OCI-LY3 (cell line): Measurements from ENCODE around the gene BICC1.

Source experiments
- H2AFZ ChIP-seq: fragments of 200-600, 300-600 bp; shearing (Covaris generic); 2 replicates; pipeline ENCODE4 v1.6.0; 2014; ENCODE audit warnings: antibody characterized with exemption, low read depth, low read length
- H3K27ac ChIP-seq: fragments of 200-600, 300-600 bp; sonication (generic); 2 replicates; pipeline ENCODE4 v1.5.1; 2014; ENCODE audit warnings: mild to moderate bottlenecking, low read length, moderate library complexity, mixed read lengths
- H3K27me3 ChIP-seq: fragments of 200-600, 300-600 bp; sonication (generic); 2 replicates; pipeline ENCODE4 v1.6.1; 2014; ENCODE audit warnings: low read depth, low read length, mixed read lengths
- H3K36me3 ChIP-seq: fragments of 200-600, 300-600 bp; sonication (generic); replicated peaks from 2 replicates; pipeline ENCODE3; 2014; ENCODE audit warnings: low read depth, low read length, mixed read lengths
- H3K4me1 ChIP-seq: fragments of 300-600, 200-600 bp; sonication (generic); 2 replicates; pipeline ENCODE4 v1.6.1; 2014; ENCODE audit warnings: low read length, mixed read lengths
- H3K4me2 ChIP-seq: fragments of 200-600, 300-600 bp; sonication (generic); 2 replicates; pipeline ENCODE4 v1.6.1; 2014; ENCODE audit warnings: low read length, mixed read lengths
- H3K4me3 ChIP-seq: fragments of 300-600, 200-600 bp; sonication (generic); 2 replicates; pipeline ENCODE4 v1.5.1; 2014; ENCODE audit warnings: antibody characterized with exemption, mild to moderate bottlenecking, low read length, moderate library complexity
- H3K79me2 ChIP-seq: fragments of 300-600, 200-600 bp; shearing (Covaris generic); 2 replicates; pipeline ENCODE4 v1.6.1; 2014; ENCODE audit warnings: mild to moderate bottlenecking, low read length, mixed read lengths
- H3K9ac ChIP-seq: fragments of 300-600, 200-600 bp; shearing (Covaris generic); 2 replicates; pipeline ENCODE4 v1.6.0; 2014; ENCODE audit warnings: mild to moderate bottlenecking, low read length, moderate library complexity
- H3K9me3 ChIP-seq: fragments of 200-600, 300-600 bp; shearing (Covaris generic); 2 replicates; pipeline ENCODE4 v1.6.1; 2014; ENCODE audit warnings: low read length, mixed read lengths; ENCODE audit not compliant: insufficient read depth
- H4K20me1 ChIP-seq: fragments of 200-600, 300-600 bp; sonication (generic); 2 replicates; pipeline ENCODE4 v1.6.1; 2016; ENCODE audit warnings: low read length, mixed read lengths; ENCODE audit not compliant: insufficient read depth
- EZH2phosphoT487 ChIP-seq: fragments of 200-600 bp; shearing (Covaris generic); IDR thresholded peaks from 2 replicates; pipeline ENCODE4 v1.6.1; 2018; ENCODE audit warnings: antibody characterized with exemption, mixed run types, low read depth
- TF ChIP-seq, protein P1 (sequence below): fragments of 200-600, 300-600 bp; sonication (generic); IDR thresholded peaks from 2 replicates; pipeline ENCODE4 v1.5.1; 2014; ENCODE audit warnings: antibody characterized with exemption, low read length, low read depth

Gene BICC1

DNA sequence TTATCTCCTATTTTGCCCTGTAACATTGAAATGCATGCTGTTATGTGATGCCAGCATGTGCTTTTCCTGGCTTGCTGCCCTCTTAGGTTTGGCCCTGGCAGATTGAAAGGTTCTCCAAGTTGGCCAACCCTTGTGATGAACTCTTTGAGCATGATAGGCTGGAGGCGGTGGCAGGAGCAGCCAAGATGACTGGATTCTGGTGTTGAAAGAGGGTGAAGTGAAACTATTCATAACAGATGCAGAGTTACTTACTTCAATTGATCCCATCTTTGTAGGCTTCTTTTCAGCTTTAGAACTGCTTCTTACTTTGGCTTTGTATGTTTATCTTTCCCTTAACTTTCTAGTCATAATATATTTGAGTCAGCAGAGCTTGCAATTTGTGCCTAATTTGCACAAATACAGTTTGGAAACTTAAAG lies 57.6 kb downstream of the BICC1 start:
- TF ChIP-seq, protein P1, sequence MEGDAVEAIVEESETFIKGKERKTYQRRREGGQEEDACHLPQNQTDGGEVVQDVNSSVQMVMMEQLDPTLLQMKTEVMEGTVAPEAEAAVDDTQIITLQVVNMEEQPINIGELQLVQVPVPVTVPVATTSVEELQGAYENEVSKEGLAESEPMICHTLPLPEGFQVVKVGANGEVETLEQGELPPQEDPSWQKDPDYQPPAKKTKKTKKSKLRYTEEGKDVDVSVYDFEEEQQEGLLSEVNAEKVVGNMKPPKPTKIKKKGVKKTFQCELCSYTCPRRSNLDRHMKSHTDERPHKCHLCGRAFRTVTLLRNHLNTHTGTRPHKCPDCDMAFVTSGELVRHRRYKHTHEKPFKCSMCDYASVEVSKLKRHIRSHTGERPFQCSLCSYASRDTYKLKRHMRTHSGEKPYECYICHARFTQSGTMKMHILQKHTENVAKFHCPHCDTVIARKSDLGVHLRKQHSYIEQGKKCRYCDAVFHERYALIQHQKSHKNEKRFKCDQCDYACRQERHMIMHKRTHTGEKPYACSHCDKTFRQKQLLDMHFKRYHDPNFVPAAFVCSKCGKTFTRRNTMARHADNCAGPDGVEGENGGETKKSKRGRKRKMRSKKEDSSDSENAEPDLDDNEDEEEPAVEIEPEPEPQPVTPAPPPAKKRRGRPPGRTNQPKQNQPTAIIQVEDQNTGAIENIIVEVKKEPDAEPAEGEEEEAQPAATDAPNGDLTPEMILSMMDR: no peak
- no peak for TF ChIP-seq EZH2phosphoT487
- H3K4me1 ChIP-seq: no peaks in the 10 kb centered on the region

DNA sequence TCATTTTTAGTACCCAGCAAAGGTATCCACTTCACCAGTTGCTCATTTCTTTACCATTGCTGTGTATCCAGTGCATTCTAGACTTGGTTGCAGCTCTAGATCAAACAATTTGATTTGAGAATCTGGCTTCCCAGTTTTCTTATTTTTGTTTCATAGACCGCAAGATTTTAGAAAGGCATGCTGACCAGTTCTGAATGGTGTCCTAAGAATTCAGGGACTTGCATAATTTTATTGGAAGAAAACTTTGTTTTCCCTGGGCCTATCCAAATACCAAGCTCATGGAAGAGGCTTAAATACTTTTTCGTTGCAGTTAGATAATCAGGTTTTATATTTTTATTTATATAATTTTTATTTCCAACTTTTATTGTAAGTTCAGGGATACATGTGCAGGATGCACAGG lies 58.3 kb downstream of the BICC1 start:
- Histone ChIP-seq H4K20me1 (no peaks in the 10 kb centered on the region), H3K27me3 (no peaks in the 10 kb centered on the region)

More for the DNA sequence above, 57.6 kb downstream of the BICC1 start:
- Histone ChIP-seq H3K9ac (no peak overlapping the region), H3K27ac (no peak overlapping the region), H4K20me1 (no peaks in the 10 kb centered on the region), H3K4me2 (no peak overlapping the region), H3K4me3 (no peak overlapping the region), H3K79me2 (no peaks in the 10 kb centered on the region), H2AFZ (no peak overlapping the region), H3K9me3 (no peaks in the 10 kb centered on the region), H3K27me3 (no peaks in the 10 kb centered on the region), H3K36me3 (no peaks in the 10 kb centered on the region)

DNA sequence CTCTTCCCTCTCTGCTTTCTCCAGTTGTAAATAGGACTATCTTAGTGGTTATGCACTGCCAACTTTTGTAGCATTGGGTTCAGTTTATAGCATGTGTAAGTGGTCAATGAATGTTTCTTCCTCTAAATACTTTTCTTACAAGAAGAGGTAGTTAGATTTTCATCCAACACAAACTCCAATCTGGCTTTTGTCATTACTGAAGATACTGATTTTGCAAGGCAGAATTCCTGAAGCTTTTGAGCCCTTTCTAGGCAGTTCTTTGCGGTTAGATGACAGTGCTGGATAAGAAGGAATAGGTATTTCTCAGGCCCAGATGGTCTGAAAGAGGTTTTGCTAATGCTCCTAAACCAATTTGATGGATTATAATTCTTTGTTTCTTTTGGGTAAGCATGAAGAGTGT lies 60.5 kb downstream of the BICC1 start:
- Histone ChIP-seq H3K4me2 (no peak overlapping the region), H3K9me3 (no peaks in the 10 kb centered on the region), H3K9ac (no peak overlapping the region), H4K20me1 (no peaks in the 10 kb centered on the region), H3K4me1 (no peaks in the 10 kb centered on the region), H3K79me2 (no peaks in the 10 kb centered on the region), H3K27ac (no peak overlapping the region), H2AFZ (no peak overlapping the region), H3K36me3 (no peaks in the 10 kb centered on the region), H3K27me3 (no peaks in the 10 kb centered on the region), H3K4me3 (no peak overlapping the region)
- TF ChIP-seq EZH2phosphoT487: no peak
- TF ChIP-seq, protein P1: no peak

More for the DNA sequence above, 58.3 kb downstream of the BICC1 start:
- H3K36me3 ChIP-seq: no peaks in the 10 kb centered on the region
- no peak overlapping the region for H2AFZ ChIP-seq
- no peak overlapping the region for H3K9ac ChIP-seq
- no peak overlapping the region for H3K27ac ChIP-seq
- H3K4me3 ChIP-seq: no peak overlapping the region
- no peaks in the 10 kb centered on the region for H3K9me3 ChIP-seq
- no peaks in the 10 kb centered on the region for H3K79me2 ChIP-seq
- no peak overlapping the region for H3K4me2 ChIP-seq
- TF ChIP-seq, protein P1: no peak
- no peak for TF ChIP-seq EZH2phosphoT487
- no peaks in the 10 kb centered on the region for H3K4me1 ChIP-seq

DNA sequence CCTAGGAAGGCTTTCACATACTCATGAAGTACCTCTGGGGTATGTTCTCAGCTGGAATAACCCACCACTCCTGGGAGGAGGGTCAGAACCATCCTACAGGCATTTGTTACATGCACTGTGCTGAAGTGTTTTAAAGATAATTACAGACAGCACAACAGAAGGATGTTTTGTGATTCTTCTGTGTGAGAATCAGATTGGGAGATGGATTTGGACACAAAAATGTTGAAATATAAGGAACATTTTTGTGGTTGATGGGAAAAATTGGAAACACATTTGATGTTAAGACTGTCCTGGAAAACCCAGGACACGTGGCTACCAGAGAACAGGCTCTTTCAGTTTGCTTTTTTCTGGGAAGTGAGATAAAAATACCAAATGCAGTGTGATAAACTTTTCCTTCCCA lies 61.4 kb downstream of the BICC1 start:
- H3K4me2 ChIP-seq: no peak overlapping the region
- no peaks in the 10 kb centered on the region for H3K27me3 ChIP-seq
- no peaks in the 10 kb centered on the region for H3K79me2 ChIP-seq
- H3K36me3 ChIP-seq: no peaks in the 10 kb centered on the region
- no peak overlapping the region for H3K9ac ChIP-seq
- no peaks in the 10 kb centered on the region for H3K9me3 ChIP-seq
- TF ChIP-seq EZH2phosphoT487: no peak
- TF ChIP-seq, protein P1: no peak
- H3K27ac ChIP-seq: no peak overlapping the region
- no peaks in the 10 kb centered on the region for H3K4me1 ChIP-seq
- no peak overlapping the region for H2AFZ ChIP-seq
- no peak overlapping the region for H3K4me3 ChIP-seq
- H4K20me1 ChIP-seq: no peaks in the 10 kb centered on the region
